ENCODE measurements around the gene RPS8.
"Not testable (repeated sequence)": the region's sequence is repeated elsewhere in the genome, so short reads cannot be mapped to it uniquely, and the experiment has no call there.

RPS8 gene

DNA sequence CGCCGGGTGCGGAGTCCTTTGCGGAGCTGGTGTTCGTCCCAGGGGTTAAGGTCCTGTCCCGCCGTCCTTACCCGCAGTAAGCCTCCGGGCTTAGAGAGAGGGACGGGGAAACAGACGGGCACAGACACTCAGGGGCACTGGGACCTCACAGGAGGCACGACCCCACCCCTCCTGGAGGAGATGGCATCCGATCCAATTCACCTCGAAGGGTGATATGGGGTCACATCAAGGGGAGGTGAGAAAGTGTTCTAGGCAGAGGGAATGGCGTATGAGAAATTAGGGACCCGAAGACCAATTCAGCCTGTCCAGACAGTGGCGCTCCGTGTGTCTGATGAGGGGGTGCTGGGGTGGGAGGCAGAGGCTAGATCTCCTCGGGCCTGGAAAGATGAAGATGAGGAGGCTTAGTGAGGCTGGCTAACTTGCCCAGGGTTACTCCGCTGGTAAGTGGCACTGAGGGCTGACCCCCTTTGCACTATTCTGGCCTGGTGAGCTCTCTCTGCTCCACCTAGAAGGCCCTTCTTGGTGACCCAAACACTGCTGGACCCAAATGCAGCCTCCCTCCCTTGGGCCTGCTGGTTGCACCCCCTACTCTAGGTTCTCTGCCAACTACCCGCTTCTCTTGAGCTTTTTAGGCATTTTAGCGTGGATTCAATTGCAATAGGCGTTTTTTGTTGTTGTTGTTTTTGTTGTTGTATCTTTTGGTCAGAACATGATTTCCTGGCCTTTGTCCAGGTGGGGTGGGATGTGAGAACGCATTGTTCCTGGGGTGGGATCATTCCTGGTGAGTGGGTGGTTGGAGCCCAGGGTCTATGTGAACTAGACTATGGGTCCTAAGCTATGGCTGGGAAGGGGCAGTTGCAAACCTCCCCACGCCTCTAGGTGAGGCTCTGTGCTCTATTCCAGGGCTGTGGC, 45.2 kb downstream of the RPS8 start:
- no peak for DNase-seq

DNA sequence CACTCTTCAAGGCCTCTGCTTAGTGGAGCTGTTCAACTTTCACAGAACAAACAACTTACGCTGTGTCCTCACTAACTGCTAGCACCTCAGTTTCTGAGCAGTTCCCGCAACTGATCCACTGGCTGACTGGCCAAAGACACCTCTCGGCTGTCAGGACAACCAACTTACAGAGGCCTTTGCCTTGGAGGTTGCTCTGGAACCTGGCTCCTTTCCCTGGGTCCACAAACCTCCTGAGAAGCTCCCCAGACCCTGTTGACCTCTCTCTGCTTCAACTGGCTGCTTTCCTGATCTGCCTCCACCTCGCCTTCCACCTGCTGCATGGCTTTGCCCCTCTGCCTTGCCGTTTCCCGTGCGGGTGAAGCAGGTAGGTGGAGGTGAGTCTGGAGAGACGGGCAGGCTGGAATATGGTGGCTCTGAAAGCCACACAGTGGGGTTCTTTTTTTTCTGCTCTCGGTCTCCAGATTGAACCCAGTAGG, 45.9 kb downstream of the RPS8 start:
- no peak for DNase-seq

DNA sequence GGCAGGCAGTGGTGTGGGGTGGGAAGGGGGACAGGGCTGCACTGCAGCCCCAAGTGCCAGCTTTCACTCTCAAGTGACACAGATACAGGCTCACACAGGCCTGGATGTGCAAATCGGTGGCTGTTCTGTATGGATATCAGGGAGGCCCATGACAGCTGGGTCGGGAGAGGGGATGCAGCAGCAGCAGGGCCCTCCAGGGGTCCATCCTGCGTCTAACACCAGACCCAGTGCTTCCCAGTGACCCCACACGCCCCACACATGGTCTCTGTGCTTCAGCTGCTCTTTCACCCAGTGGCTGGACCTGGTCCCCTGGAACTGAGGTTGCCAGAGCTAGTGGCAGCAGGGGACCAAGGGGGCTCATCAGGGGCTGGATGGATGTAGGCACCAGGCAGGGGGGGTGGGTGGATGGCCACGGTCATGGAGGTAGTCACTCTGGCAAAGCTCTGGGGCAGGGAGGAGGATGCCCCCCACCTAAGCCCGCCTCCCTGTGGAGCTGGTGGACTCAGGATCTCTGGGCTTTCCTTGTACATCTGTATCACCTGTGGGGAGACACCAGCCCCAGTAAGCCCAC, 46.9 kb downstream of the RPS8 start:
- no peak for DNase-seq

DNA sequence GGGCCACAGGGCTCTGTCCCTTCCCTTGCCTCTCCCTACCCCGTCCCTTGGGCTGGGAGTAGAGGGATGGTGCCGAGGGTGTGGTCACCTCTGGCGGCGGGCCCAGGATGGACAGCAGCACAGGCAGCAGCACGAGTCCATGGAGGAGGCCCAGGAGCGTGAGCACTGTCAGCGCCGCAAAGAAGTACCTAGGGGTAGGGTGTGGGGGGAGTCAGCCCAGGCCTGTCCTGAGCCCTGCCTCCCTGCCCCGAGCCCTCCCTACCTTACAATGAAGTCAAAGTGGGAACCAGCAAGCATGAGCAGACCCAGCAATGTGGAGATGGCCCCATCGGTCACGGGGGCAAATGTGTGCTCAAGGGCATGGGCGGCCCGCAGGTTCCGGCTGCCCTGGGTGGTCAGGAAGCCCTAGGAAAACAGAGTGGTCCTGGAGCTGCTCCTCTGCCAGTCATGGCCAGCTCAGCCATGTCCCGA, 47.7 kb downstream of the RPS8 start:
- DNase-seq: no peak

DNA sequence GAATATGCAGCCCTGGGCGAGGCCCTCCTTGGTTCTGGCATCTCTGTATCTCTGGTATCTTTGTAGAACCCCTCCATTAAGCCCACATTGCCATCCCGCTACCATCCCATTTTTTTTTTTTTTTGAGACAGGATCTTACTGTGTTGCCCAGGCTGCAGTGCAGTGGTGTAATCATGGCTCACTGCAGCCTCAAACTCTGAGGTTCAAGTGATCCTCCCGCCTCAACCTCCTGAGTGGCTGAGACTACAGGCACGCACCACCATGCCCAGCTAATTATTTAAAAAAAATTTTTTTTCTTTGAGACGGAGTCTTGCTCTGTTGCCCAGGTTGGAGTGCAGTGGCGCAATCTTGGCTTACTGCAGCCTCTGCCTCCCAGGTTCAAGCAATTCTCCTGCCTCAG, 49.1 kb downstream of the RPS8 start:
- DNase-seq: not testable (repeated sequence)

DNA sequence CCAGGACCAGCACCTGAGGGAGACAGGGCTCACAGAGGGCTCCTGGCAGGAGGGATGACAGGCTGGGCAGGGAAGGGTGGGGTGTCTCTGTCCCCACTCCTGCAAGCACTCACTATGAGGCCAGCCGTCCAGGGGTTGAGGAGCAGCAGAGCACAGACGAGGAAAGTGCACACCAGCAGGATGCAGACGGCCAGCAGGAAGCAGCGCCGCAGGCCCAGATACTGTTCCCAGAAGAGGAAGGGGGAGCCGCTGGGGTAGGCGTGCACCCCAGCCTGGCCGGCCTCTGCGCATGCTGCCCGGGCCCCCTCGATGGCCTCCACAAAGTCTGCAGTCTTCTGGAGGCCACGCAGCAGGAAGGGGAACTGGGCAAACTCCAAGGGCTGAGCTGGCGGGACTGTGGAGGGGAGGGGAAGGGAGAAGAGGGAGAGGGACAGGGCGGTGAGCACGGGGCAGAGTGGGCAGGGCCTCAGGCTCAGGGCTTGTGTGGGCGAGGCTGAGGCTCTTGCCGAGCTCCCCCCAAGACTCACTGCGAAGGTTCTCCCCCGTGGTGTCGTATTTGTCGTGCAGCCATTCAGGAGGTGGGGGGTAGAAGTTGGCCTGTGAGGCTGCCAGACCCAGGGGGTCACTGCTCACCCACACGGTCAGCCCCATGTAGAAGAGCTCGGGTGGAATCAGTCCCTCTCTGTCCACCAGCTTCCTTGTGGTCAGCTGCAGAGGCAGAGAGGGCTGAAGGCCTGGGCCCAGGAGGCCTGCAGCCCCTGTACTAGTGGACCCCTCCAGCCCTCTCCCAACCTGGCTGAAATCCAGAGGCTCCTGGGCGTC, 51.2 kb downstream of the RPS8 start:
- no peak for DNase-seq

DNA sequence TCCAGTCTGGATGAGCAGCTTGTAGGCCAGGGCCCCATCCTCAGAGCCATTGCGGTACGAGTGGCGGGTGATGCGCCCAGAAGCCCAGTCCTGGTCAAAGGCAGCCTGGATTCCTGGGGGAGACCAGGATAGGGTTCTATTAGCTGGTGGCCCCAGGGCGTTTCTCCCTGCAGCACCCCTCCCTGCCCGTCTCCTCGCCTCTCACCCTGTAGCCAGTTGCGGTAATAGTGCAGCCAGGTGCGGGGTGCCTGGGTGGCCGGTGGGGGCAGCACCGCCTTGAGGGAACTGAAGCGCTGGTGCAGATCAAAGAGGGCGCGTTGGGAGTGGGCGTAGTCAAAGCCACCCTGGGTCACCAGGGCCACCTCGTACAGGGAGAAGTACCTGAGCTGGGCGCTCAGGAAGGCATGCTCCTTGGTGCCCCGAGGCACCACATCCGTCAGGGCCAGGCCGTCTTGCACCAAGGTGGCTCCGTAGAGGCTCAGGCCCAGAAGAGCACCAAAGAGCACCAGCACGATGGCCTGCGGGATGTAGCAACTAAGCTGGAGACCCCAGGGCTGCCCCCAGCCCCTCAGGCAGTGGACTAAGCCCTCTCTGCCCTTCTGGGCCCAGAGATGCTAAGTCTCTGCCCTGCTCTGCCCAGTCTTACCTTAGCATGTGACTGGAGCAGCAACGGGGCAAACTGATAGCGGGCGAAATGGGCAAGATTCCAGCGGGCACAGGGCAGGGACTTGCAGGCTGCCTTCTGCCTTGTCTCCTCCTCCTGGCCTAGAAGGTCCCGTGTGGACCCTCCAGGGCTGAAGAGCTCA, 52.1 kb downstream of the RPS8 start:
- no peak for DNase-seq

DNA sequence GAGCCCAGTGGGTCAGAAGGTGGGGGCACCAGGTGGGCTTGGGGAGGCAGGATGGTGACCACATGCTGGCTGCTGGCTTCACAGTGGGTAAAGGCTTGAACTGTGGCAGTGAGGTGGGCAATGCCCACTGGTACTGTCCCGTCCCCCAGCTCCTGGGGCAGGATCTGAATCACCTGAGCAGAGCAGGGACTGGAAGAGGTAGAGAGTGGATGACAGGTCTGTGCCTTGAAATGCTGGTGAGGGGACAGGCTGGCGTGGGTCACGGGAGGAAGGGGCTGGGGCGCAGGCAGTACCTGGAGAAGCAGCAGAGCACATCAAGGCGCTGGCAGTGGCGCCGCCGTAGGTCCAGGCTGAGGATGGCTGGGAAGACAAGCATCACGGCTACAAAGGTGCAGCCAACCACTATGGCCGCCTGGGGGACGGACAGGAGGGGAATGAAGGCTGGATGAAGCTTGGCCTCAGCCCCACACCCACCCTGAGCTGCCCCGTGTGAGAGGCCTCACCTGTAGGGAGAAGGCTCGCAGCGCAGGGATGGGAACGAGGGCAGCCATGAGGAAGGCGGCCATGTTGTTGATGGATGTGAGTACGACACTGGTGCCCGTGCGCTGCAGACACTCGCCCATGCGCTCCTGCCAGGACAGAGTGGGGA, 52.8 kb downstream of the RPS8 start:
- DNase-seq: no peak
